GM18511 (cell line): ENCODE results near the gene DNASE1L1.

Experiments
- ATAC-seq: cut with Tn5 transposase; IDR thresholded peaks from one replicate; pipeline ENCODE4 v1.9.1; 2021; ENCODE audit warnings: mild to moderate bottlenecking, moderate library complexity; ENCODE audit not compliant: unreplicated experiment

The DNASE1L1 gene

DNA sequence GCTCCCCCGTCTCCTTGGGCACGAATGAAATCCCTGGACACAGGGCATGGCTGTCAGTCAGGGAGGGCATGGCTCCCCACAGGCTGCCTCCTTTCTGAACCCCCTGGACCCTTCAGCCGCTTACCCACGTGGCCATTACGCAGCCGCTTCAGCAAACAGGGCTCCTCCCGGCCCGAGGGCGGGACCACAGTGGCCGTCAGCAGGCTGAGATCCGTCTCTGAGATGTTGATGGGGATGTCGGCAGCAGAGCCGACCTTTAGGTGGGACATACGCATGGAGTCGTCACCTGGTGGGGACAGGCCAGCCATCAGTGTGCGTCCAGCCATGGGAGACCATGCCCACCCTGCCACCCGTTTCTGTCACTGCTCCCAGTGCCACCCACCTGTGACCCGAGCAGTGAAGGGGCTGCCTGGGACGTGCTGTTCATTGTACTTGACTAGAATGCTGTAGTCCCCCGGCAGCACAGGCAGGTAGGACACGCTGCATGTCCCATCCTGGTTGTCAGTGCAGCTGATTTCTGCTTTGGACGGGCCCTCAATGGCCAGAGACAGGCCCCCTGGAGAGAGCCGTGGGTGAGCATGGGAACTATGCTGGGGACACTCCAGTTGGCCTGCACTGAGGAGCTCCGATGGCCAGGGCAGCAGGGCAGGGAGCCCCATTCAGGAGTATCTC lies 55.7 kb downstream of the DNASE1L1 start:
- no peak for ATAC-seq

DNA sequence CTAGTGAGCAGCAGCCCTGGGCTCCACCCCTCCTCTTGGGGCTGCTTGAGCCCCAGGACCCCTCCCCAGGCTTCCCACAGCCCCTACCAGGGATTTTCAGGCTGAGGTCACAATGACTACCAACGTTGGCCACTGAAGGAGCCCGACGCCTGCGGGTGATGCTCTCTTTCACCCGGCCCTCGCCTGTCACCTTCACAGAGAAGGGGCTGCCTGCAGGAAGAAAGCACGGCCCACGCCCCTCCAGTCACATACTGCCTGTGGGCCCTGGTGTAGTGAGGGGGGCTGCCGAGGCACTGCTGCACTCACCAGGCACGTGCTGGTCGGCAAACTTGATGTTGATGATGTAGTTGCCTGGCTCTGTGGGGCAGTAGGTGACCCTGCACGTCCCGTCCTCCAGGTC lies 56.6 kb downstream of the DNASE1L1 start:
- ATAC-seq = no peak

DNA sequence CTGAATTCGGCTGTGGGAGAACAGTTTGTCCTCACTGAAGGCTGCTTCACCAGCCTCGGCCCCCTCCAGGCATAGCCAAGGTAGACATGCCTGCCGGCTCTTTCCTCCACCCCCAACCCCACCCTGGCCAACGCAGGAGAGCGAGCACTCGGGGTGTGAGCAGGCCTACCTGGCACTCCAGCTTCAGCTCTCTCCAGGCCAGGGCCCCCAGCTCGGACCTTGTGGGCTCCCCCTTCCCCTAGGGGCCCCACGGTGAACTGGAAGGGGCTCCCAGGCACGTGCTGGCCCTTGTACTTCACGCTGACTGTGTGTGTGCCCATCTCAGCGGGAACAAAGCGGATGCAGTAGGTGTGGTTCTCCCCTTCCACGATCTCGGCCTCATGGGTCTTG lies 57.0 kb downstream of the DNASE1L1 start:
- ATAC-seq = no peak
